Endothelial cell of umbilical vein (primary cell): ENCODE results near the gene NFXL1.

ENCODE experiments used
- CTCF ChIP-seq, 2 donors: IDR thresholded peaks; 1 replicate in 1 of 2; 2 replicates in 1 of 2; pipeline ENCODE4 v1.5.1; 2011; ENCODE audit warnings: low read length in 2 of 2, mild to moderate bottlenecking in 2 of 2, moderate library complexity in 2 of 2, control low read depth in 1 of 2, inconsistent platforms in 1 of 2, low read depth in 1 of 2; ENCODE audit not compliant: insufficient read depth in 1 of 2; ENCODE audit errors: extremely low read depth in 1 of 2
- EZH2 ChIP-seq: IDR thresholded peaks from 2 replicates; pipeline ENCODE4 v1.6.1; 2012; ENCODE audit warnings: borderline replicate concordance, low read depth, mild to moderate bottlenecking, moderate library complexity, low read length, inconsistent platforms; ENCODE audit not compliant: severe bottlenecking
- FOS ChIP-seq: IDR thresholded peaks from 2 replicates; pipeline ENCODE4 v1.6.1; 2011; ENCODE audit warnings: mild to moderate bottlenecking, low read length, moderate library complexity, borderline replicate concordance; ENCODE audit not compliant: insufficient read depth
- MYC ChIP-seq: IDR thresholded peaks from one replicate; pipeline ENCODE4 v1.6.1; 2011; ENCODE audit warnings: mild to moderate bottlenecking, low read depth, low read length
- POLR2A ChIP-seq: IDR thresholded peaks from 2 replicates; pipeline ENCODE4 v1.6.1; 2012; ENCODE audit warnings: low read depth, mild to moderate bottlenecking, control low read depth, low read length
- POLR2AphosphoS5 ChIP-seq: IDR thresholded peaks from 2 replicates; pipeline ENCODE4 v1.6.1; 2012; ENCODE audit warnings: low read depth, mild to moderate bottlenecking, control low read depth, low read length, moderate library complexity; ENCODE audit not compliant: insufficient read depth
- TF ChIP-seq, protein P1 (sequence below): IDR thresholded peaks from 2 replicates; pipeline ENCODE4 v1.6.1; 2011; ENCODE audit not compliant: insufficient read depth, insufficient read length

GRCh38 chr4:47830265-47831025, 83.9 kb downstream of the NFXL1 start:
- TF ChIP-seq POLR2AphosphoS5 (no peak), CTCF (IDR thresholded peaks at IDR 0.05; ENCODE audit: extremely low read depth in 1 of 2, insufficient read depth in 1 of 2, low read depth in 1 of 2, low read length in 2 of 2) (no peak), POLR2A (no peak), EZH2 (no peak), MYC (no peak), FOS (no peak)
- TF ChIP-seq, protein P1, sequence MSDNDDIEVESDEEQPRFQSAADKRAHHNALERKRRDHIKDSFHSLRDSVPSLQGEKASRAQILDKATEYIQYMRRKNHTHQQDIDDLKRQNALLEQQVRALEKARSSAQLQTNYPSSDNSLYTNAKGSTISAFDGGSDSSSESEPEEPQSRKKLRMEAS: no peak
